HUES48 (cell line): Measurements from ENCODE around the gene CNTNAP2.
A peak's percentile ranks its signal among the peaks of the same experiment; 100 is the strongest.

Source experiments
- H3K27ac ChIP-seq: one replicate; pipeline ENCODE4 v1.7.0; 2013; ENCODE audit warnings: low read depth, low read length, inconsistent platforms
- H3K27me3 ChIP-seq: 2 replicates; pipeline ENCODE4 v1.6.1; 2013; ENCODE audit warnings: mild to moderate bottlenecking, low read length; ENCODE audit not compliant: control insufficient read depth, insufficient read depth
- H3K36me3 ChIP-seq: 2 replicates; pipeline ENCODE4 v1.6.1; 2013; ENCODE audit warnings: low read length; ENCODE audit not compliant: control insufficient read depth, insufficient read depth
- H3K4me1 ChIP-seq: 2 replicates; pipeline ENCODE4 v1.6.1; 2013; ENCODE audit warnings: mild to moderate bottlenecking, low read length; ENCODE audit not compliant: control insufficient read depth, insufficient read depth
- H3K4me3 ChIP-seq: 2 replicates; pipeline ENCODE4 v1.5.1; 2013; ENCODE audit warnings: mild to moderate bottlenecking, low read depth, low read length
- H3K9ac ChIP-seq: 2 replicates; pipeline ENCODE4 v1.6.1; 2013; ENCODE audit warnings: mild to moderate bottlenecking, low read depth, low read length, moderate library complexity
- H3K9me3 ChIP-seq: 2 replicates; pipeline ENCODE4 v1.6.1; 2013; ENCODE audit warnings: low read length; ENCODE audit not compliant: control insufficient read depth, insufficient read depth

CNTNAP2 gene

DNA sequence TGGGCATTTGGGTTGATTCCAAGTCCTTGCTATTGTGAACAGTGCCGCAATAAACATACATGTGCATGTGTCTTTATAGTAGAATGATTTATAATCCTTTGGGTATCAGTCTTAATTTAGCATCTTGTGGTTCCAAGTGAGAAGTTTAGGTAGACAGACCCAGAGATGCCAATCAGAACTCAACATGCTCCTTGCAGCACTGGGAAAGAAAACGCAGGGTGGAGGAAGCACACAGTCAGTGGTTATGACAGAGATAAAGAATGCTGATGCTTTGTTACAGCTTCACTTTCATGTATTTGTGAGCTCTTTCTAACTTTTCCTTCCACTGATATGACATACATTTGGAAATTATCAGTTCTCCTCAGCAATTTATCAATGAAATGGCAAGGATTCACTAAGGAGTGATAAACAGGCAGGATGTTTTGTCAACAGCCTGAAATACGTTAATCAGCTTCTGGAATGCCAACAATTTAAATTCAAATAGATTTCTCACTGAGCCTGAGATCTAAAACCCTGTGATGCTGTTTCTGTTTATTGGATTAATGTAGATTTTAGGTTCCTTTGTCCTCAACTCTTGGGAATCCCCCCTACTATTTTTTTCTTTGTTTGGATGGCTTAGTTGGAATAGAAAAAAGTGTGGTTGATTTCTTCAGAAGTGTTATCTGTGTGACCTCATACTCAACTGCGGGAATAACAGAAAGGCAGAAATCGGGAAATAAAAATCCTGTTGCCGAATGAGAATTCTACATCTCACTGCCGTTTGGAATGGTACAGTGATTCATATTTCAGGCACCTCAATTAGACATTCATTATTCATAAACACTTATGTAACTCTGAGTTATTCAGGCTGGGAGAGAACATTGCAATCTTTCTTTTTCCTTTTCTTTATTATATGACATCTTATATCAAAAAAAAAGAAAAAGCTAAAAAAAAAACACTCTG, 675.0 kb downstream of the CNTNAP2 start:
- Histone ChIP-seq H3K9ac (peak overlapping the region; percentile 22; the same call in 1 of the 2 replicates), H3K4me1 (peaks cover 26% of the 10 kb centered on the region), H3K27me3 (no peaks in the 10 kb centered on the region), H3K4me3 (0 out of 2 replicates have a peak overlapping the region, but pooled peaks have one; percentile 21), H3K9me3 (peaks cover 7% of the 10 kb centered on the region; the same call in 1 of the 2 replicates), H3K27ac (peak overlapping the region; percentile 93), H3K36me3 (no peaks in the 10 kb centered on the region)

DNA sequence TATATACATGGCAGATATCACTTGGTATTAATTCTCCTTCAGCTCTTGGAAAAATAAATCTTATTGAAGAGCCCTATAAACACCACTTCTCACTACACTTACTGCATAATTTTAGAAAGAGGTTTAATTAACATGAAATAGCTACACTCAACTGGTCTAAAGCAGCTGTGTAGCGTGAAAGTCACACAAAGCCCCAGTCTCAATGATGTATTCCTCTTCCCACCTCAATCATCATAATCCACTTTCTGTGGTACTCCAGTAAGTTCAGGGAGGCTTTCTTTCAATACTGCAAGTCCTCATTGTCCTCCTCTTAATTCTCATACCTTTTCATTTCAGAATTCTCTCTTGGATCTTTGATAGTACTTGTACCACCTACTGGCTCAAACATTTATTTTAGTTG, 688.0 kb downstream of the CNTNAP2 start:
- no peak overlapping the region for H3K27ac ChIP-seq
- H3K4me1 ChIP-seq, result no peaks in the 10 kb centered on the region
- no peak overlapping the region for H3K4me3 ChIP-seq

DNA sequence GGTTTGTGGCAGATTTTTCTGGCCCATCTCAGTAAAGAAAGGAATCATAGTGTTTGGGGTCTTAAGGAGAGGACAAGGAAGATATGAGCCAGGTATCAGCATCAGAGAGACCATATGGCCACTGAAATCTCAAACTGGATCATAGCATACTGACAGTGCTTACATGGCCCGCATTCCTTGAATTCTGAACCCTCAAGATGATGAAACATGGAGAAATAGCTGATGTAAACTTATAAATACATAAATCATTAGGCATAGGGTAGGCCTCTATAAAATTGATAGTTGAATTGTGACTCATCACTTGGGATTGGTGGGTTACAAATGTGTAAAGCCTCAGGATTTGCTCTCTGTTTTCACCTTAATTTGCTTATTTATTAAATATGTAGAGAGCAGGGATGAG, 688.5 kb downstream of the CNTNAP2 start:
- Histone ChIP-seq H3K9ac (no peak overlapping the region), H3K4me3 (no peak overlapping the region), H3K4me1 (no peaks in the 10 kb centered on the region), H3K9me3 (no peaks in the 10 kb centered on the region), H3K36me3 (no peaks in the 10 kb centered on the region), H3K27ac (no peak overlapping the region), H3K27me3 (no peaks in the 10 kb centered on the region)

More for the DNA sequence above, 688.0 kb downstream of the CNTNAP2 start:
- Histone ChIP-seq H3K27me3 (no peaks in the 10 kb centered on the region), H3K36me3 (no peaks in the 10 kb centered on the region), H3K9me3 (no peaks in the 10 kb centered on the region), H3K9ac (no peak overlapping the region)

DNA sequence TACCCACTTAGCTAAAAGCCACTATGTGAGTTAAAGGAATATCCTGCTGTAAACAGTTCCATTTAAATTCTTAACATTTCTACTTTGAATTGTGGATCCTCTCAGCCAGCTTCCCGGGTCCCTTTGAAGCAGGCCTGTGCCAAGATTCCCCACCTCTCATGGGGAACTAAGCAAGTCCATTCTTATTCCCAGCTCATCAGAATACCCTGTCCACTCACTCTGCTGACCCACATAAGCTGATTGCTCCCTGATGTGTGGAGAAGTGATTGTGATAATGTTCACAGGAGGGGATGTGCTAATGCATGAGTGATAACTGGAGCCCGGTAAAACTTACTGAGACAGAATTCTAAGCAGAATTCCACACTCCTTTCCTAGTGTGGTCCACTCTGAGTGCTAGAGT, 709.7 kb downstream of the CNTNAP2 start:
- Histone ChIP-seq H3K27me3 (no peaks in the 10 kb centered on the region), H3K36me3 (no peaks in the 10 kb centered on the region), H3K27ac (peak overlapping the region; percentile 81), H3K9ac (no peak overlapping the region), H3K4me1 (peaks cover 12% of the 10 kb centered on the region), H3K4me3 (no peak overlapping the region), H3K9me3 (peaks cover 10% of the 10 kb centered on the region; the same call in 1 of the 2 replicates)

DNA sequence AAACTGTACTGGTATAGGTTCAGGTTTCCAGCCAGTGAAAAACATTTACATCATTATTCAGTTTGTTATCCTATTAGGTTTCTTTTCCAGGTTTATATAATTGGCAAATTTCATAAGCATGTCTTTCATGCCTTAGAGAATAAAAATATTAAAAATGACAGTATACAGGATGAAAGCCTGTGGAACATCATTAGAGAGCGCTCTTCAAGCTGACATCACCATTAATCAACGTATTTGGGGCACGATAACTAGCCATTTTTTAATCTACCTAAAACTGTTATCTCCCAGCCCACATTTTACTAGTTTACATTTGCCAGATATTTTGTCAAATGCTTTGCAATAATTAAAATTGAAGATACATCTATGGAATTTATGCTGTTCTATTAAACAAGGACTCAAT, 714.1 kb downstream of the CNTNAP2 start:
- no peaks in the 10 kb centered on the region for H3K9me3 ChIP-seq
- H3K27me3 ChIP-seq, result no peaks in the 10 kb centered on the region

DNA sequence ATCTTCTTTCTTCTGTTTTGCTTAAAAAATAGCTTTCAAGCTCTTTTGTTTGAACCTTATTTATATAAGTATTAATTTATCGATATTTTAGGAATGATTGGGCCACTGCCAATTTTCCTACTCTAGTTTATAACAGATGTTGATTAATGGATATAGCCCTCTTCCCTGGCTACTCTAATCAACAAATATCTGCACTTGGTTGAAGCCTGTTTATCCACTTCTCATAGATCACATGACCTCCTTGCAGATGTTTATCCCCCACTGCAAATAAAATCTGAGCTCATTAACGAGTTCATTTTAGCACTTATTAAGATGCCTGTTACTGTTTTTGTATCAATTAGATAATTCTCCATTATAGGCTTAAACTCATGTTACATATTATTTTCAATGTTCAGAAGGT, 715.3 kb downstream of the CNTNAP2 start:
- H3K9ac ChIP-seq, result no peak overlapping the region

More for the DNA sequence above, 714.1 kb downstream of the CNTNAP2 start:
- Histone ChIP-seq H3K27ac (no peak overlapping the region), H3K4me3 (no peak overlapping the region), H3K9ac (no peak overlapping the region), H3K4me1 (peaks cover 9% of the 10 kb centered on the region), H3K36me3 (no peaks in the 10 kb centered on the region)

DNA sequence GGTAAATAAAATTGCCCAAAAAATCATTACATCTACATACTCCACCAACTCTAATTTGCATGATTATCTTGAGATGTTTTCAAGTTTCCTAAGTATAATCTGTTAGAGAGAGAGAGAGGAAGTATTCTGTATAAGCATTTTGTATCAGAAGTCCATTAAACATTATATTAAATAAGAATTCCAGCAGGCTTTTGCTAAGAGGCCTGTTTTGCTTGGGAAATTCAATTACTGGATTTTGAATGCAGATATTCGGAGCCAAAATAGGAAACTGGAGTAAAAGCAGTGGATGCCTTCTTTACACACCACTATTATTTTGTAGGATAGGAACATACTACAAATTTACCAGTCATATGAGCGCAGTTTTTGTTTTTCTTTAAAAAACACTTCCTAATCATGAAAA, 727.8 kb downstream of the CNTNAP2 start:
- Histone ChIP-seq H3K27ac (no peak overlapping the region), H3K4me1 (no peaks in the 10 kb centered on the region), H3K27me3 (no peaks in the 10 kb centered on the region), H3K9ac (no peak overlapping the region), H3K36me3 (no peaks in the 10 kb centered on the region), H3K4me3 (no peak overlapping the region), H3K9me3 (no peaks in the 10 kb centered on the region)

More for the DNA sequence above, 715.3 kb downstream of the CNTNAP2 start:
- Histone ChIP-seq H3K9me3 (no peaks in the 10 kb centered on the region), H3K4me3 (no peak overlapping the region), H3K36me3 (no peaks in the 10 kb centered on the region), H3K27me3 (no peaks in the 10 kb centered on the region), H3K4me1 (no peaks in the 10 kb centered on the region), H3K27ac (no peak overlapping the region)

DNA sequence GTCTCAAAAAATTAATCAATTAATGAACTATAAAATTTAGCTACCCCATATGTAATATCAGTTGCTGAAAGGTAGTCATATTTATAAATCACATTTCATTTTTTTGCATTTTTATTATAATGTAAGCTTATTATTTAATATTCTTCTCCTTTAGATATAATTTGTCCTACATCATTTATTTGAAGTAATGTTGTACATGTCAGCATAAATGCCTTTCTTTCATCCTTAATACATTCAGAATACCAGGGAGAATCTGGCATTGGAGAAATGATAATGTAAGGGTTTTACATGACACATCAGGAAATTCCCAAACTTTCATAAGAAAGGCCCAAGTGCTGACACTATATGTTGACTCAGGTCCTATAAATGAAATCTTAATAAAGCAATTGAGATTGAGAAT, 742.1 kb downstream of the CNTNAP2 start:
- Histone ChIP-seq H3K9me3 (no peaks in the 10 kb centered on the region), H3K4me1 (no peaks in the 10 kb centered on the region), H3K4me3 (no peak overlapping the region), H3K9ac (no peak overlapping the region), H3K27ac (no peak overlapping the region), H3K27me3 (no peaks in the 10 kb centered on the region), H3K36me3 (no peaks in the 10 kb centered on the region)

DNA sequence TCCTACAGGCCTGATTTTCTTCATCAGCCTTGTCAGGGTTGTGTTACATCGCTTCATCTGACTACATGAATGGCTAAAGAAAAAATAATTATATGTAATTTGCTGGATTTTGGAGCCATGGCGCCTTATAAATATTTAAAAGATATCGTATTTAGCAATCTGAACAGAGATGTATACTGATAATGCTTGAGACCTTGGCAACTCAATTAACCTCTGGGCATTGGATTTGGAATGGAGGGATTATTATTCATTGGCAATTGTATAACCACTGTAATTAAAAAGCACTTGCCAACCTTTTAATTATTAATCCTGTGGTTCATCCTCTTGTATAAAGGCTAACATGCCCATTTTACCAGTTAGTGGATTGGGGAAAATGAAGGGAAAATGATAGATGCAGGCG, 745.1 kb downstream of the CNTNAP2 start:
- no peaks in the 10 kb centered on the region for H3K36me3 ChIP-seq

DNA sequence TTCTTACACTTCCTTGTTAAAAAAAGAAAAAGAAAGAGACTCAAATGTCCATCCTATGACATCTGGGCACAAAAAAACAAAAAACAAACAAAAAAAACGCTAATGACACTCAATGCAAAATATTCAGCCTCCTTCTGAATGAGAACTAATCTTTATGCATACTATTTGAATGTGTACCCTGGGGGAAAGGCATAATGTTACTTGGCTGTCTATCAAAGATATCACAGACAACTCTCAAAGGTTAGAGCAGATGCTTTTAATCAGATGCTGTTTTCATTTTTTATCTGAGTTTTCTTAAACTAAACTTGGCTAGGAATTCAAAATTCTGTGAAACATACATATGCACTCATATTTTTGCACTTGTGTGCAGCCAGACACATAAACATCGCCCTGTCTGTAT, 745.8 kb downstream of the CNTNAP2 start:
- Histone ChIP-seq H3K36me3 (no peaks in the 10 kb centered on the region), H3K27ac (no peak overlapping the region), H3K4me1 (0 out of 2 replicates have a peak, but pooled peaks cover 8% of the 10 kb centered on the region), H3K9me3 (no peaks in the 10 kb centered on the region), H3K9ac (no peak overlapping the region), H3K27me3 (no peaks in the 10 kb centered on the region), H3K4me3 (no peak overlapping the region)

More for the DNA sequence above, 745.1 kb downstream of the CNTNAP2 start:
- Histone ChIP-seq H3K4me3 (no peak overlapping the region), H3K27me3 (no peaks in the 10 kb centered on the region), H3K27ac (no peak overlapping the region), H3K9me3 (no peaks in the 10 kb centered on the region), H3K9ac (no peak overlapping the region), H3K4me1 (0 out of 2 replicates have a peak, but pooled peaks cover 8% of the 10 kb centered on the region)

DNA sequence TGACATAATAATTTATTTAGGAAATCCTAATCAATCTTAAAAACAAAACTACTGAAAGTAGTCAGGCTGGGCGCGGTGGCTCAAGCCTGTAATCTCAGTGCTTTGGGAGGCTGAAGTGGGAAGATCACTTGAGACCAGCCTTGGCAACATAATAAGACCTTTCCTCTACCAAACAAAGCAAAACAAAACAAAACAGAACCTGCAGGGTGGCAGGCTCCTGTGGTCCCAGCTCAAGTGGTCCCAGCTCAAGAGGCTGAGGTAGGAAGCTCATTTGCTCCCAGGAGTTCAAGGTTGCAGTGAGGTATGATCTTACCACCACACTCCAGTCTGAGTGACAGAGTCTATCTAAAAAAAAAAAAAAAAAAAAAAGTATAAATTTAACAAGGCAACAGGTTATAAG, 748.0 kb downstream of the CNTNAP2 start:
- no peak overlapping the region for H3K27ac ChIP-seq
- H3K9ac ChIP-seq, result no peak overlapping the region
- no peaks in the 10 kb centered on the region for H3K36me3 ChIP-seq
- no peaks in the 10 kb centered on the region for H3K9me3 ChIP-seq
- 0 out of 2 replicates have a peak, but pooled peaks cover 8% of the 10 kb centered on the region for H3K4me1 ChIP-seq
- H3K27me3 ChIP-seq, result no peaks in the 10 kb centered on the region
- no peak overlapping the region for H3K4me3 ChIP-seq
